GM12873 (cell line): ENCODE measurements around the gene RAB3B.

ENCODE experiments used
- TF ChIP-seq, protein P1 (sequence below): IDR thresholded peaks from 2 replicates; pipeline ENCODE4 v1.5.1; 2012; ENCODE audit warnings: low read depth, mild to moderate bottlenecking, moderate library complexity, low read length, control low read depth; ENCODE audit not compliant: insufficient read depth; ENCODE audit errors: missing control alignments

The RAB3B gene

GRCh38 chr1:51956528-51957509, 33.7 kb downstream of the RAB3B start:
- TF ChIP-seq, protein P1, sequence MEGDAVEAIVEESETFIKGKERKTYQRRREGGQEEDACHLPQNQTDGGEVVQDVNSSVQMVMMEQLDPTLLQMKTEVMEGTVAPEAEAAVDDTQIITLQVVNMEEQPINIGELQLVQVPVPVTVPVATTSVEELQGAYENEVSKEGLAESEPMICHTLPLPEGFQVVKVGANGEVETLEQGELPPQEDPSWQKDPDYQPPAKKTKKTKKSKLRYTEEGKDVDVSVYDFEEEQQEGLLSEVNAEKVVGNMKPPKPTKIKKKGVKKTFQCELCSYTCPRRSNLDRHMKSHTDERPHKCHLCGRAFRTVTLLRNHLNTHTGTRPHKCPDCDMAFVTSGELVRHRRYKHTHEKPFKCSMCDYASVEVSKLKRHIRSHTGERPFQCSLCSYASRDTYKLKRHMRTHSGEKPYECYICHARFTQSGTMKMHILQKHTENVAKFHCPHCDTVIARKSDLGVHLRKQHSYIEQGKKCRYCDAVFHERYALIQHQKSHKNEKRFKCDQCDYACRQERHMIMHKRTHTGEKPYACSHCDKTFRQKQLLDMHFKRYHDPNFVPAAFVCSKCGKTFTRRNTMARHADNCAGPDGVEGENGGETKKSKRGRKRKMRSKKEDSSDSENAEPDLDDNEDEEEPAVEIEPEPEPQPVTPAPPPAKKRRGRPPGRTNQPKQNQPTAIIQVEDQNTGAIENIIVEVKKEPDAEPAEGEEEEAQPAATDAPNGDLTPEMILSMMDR, result no peak

DNA sequence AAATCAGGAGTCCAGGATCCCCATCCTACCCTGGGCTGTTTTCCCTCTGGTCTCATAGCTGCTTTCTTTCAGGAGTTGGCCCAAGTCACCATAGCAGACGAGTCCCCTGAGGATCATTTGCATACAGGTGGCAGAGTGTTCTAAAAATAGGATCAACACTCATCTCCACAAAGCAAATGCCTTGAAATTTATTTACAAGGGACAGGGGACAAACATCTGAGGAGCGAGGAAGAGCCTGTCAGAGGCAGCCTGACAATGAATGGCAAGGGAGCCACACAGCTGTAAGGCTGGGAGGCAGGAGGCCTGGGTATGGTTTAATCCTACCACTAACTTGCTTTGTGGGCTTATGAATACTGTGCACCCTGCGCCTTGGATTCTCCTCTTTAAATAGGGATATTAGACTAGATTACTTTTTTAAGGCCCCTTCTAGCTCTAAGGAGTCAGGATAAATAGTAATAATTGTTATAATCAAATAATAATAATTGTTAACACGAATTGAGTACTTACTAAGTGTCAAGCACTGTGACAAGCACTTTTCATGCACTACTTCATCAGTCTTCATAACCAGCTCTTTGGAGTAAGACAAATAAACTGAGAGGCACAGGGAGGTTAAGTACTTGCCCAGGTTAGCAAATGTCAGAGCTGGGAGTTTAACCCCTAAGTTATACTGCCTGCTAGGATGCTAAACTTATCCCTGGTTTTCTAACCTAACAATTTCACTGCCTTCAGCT, 34.5 kb downstream of the RAB3B start:
- TF ChIP-seq, protein P1, result no peak

DNA sequence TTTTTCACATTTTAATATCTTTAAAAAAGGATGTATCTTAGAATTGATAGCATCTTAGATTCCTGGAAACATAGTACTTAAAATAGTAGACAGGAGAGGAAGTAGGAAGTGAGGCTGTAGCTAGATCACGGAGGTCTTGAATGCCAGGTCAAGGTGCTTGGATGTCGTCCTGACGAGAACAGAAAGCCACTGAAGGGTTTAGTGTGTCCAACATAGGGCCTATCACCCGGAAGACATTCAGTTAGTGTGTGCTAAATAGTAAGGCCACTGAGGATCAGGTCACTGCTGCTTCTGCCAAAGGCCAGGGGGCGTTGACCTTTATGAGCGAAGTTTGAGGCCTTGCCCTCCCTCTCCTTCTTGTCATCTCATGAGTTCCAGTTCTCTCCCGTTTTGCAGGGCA, 35.7 kb downstream of the RAB3B start:
- TF ChIP-seq, protein P1, result no peak

GRCh38 chr1:51953079-51953478, 37.4 kb downstream of the RAB3B start:
- TF ChIP-seq, protein P1, result no peak

DNA sequence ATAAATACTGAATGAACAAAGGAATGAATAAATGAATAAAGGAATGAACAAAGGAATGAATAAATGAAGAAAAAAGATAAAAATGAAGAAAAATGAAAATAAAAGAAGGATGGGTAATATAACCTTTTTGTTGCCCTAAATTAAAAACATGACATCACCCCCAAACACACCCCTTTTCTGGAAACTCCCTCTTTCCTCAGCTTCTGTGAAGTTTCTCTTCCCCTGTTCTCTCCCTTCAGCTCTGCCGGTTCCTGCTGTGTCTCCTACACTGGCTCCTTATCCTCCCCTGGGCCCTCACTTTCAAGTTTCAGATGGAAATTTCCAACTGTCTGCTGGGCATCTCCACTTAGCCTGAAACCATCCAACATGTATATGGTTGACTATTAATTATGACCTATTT, 37.9 kb downstream of the RAB3B start:
- TF ChIP-seq, protein P1, result no peak

DNA sequence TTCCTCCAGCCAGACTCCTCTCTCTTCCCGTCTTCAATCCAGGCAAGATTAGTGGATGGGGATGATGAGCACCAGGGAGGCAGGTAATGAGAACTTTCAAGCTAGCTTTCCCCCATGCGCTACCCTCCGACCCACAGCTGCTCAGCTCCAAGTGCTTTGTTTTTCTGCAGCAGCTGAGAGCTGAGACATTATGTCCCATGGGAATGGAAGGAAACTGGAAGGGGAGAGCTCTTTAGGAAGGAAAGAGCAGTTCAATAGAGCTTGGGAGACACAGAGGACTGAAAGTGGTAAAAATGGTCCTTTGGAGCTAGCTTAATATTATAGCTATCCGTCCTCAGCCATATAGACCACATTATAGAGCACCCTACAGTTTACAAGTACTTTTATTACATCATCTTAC, 39.8 kb downstream of the RAB3B start:
- TF ChIP-seq, protein P1, result no peak

DNA sequence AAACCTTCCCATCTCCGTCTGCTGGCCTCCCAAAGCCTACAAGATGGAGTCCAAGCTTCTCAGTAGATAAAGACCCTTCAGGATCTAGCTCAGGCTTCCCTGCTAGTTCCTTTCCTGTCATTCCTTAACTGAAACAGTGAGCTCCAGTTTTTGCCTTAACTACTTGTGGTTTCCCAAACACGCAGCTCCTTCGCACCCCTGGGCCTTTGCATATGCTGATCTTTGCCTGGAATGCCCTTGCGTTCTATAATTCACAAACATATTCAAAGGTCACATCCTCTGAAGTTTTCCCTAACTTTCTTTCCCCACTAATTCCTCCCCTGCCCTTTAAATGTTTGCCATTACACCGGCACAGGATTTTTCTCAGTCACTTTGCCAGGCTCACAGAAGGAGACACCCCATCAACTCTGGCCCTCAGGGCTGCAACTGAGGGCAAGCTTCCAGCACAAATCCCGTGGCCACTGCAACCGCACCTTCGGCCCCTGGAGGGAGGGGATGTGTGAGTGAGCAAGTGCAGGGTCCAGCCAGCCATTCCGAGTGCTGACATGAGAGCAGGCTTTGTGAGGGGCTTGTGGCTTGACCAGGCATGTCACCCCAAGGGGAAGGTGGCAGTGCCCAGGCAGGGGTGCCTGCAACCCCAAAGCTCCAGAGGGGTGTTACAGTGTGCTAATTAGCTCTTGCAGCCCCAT, 41.3 kb downstream of the RAB3B start:
- TF ChIP-seq, protein P1, result no peak
